Measurements from ENCODE around the gene JUP.

DNA sequence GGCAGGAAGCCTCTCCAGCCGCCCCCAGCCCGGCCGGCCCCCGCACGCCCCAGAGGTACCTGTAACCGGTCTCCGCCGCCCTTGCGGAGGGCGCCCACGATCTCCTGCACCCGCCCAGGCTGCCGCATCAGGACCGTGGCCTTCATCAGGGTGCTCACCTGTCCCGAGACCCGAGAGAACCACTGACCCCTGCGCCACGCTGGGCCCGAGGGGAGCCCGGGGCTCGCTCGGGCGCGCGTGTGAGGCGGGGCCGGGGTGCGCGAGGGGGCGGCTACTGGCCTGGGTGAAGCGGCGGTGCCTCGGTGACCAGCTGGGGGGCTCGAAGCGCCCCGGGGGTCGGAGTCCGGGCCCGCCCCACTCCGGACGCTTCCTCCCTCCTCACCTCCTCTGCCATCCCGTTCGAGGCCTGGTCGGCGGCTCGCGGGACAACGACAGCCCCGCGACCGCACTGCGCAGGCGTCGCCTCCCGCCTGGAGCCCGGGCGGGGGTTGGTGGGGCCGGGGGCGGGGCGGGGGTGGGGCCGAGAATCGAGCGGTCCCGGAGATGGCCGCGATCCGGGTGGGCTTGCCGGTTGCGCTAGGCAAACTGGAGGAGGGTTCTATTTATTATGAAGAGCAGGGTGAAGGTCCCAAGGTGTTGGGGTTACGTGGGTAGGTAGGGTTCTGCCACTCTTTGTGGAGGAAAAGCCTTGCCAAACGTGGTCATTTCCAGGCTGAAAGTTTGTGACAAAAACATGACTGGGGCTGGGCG, 49.5 kb upstream of the JUP start, which contains the start of gene NT5C3B:
- no peak for TF ChIP-seq RAD21 (conservative IDR thresholded peaks at IDR 0.05)
- TF ChIP-seq, protein P1, sequence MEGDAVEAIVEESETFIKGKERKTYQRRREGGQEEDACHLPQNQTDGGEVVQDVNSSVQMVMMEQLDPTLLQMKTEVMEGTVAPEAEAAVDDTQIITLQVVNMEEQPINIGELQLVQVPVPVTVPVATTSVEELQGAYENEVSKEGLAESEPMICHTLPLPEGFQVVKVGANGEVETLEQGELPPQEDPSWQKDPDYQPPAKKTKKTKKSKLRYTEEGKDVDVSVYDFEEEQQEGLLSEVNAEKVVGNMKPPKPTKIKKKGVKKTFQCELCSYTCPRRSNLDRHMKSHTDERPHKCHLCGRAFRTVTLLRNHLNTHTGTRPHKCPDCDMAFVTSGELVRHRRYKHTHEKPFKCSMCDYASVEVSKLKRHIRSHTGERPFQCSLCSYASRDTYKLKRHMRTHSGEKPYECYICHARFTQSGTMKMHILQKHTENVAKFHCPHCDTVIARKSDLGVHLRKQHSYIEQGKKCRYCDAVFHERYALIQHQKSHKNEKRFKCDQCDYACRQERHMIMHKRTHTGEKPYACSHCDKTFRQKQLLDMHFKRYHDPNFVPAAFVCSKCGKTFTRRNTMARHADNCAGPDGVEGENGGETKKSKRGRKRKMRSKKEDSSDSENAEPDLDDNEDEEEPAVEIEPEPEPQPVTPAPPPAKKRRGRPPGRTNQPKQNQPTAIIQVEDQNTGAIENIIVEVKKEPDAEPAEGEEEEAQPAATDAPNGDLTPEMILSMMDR (IDR thresholded peaks at IDR 0.05; ENCODE audit: poor library complexity, severe bottlenecking) = no peak
- no peak for TF ChIP-seq EP300 (conservative IDR thresholded peaks at IDR 0.05; ENCODE audit: poor library complexity, severe bottlenecking)
- no peak for TF ChIP-seq EZH2 (IDR thresholded peaks at IDR 0.05; ENCODE audit: borderline replicate concordance, insufficient read depth, low read length, poor library complexity, severe bottlenecking)
- peak; percentile 89 for TF ChIP-seq POLR2AphosphoS5 (IDR thresholded peaks at IDR 0.05)
- TF ChIP-seq, protein P2, sequence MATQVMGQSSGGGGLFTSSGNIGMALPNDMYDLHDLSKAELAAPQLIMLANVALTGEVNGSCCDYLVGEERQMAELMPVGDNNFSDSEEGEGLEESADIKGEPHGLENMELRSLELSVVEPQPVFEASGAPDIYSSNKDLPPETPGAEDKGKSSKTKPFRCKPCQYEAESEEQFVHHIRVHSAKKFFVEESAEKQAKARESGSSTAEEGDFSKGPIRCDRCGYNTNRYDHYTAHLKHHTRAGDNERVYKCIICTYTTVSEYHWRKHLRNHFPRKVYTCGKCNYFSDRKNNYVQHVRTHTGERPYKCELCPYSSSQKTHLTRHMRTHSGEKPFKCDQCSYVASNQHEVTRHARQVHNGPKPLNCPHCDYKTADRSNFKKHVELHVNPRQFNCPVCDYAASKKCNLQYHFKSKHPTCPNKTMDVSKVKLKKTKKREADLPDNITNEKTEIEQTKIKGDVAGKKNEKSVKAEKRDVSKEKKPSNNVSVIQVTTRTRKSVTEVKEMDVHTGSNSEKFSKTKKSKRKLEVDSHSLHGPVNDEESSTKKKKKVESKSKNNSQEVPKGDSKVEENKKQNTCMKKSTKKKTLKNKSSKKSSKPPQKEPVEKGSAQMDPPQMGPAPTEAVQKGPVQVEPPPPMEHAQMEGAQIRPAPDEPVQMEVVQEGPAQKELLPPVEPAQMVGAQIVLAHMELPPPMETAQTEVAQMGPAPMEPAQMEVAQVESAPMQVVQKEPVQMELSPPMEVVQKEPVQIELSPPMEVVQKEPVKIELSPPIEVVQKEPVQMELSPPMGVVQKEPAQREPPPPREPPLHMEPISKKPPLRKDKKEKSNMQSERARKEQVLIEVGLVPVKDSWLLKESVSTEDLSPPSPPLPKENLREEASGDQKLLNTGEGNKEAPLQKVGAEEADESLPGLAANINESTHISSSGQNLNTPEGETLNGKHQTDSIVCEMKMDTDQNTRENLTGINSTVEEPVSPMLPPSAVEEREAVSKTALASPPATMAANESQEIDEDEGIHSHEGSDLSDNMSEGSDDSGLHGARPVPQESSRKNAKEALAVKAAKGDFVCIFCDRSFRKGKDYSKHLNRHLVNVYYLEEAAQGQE (IDR thresholded peaks at IDR 0.05; ENCODE audit: borderline replicate concordance) = peak; percentile 59
- TF ChIP-seq MXI1 (conservative IDR thresholded peaks at IDR 0.05; ENCODE audit: poor library complexity, severe bottlenecking) = peak; percentile 71
- peak; percentile 58 for TF ChIP-seq TAF1 (IDR thresholded peaks at IDR 0.05; ENCODE audit: low read depth)
- no peak for TF ChIP-seq SMC3 (conservative IDR thresholded peaks at IDR 0.05; ENCODE audit: poor library complexity)

Data from neural cell (in vitro differentiated cells).